H9 (cell line): Measurements from ENCODE around the gene TRPM3. TPM values are rescaled to one million over a fixed set of nuclear protein-coding genes. Genes with fewer than 3 reads are reported as not detected.

ENCODE experiments used
- DNase-seq: peaks from one replicate; pipeline ENCODE4 v3.0.0-alpha.2; 2017
- H2AFZ ChIP-seq: one replicate; pipeline ENCODE4 v1.6.1; 2013; ENCODE audit warnings: mild to moderate bottlenecking, low read length, control low read depth, moderate library complexity
- H2AK5ac ChIP-seq: 2 replicates; pipeline ENCODE4 v1.6.1; 2013; ENCODE audit warnings: low read length, control low read depth, mixed read lengths; ENCODE audit not compliant: insufficient read length
- H2BK120ac ChIP-seq: one replicate; pipeline ENCODE4 v1.6.1; 2013; ENCODE audit warnings: low read depth, mild to moderate bottlenecking, low read length, control low read depth, inconsistent platforms; ENCODE audit not compliant: poor library complexity, severe bottlenecking
- H2BK12ac ChIP-seq: 2 replicates; pipeline ENCODE4 v1.6.1; 2013; ENCODE audit warnings: low read length, control low read depth, mixed read lengths, low read depth; ENCODE audit not compliant: insufficient read length
- H2BK15ac ChIP-seq: 2 replicates; pipeline ENCODE4 v1.6.1; 2013; ENCODE audit warnings: low read depth, low read length, control low read depth
- H2BK20ac ChIP-seq: one replicate; pipeline ENCODE4 v1.6.1; 2013; ENCODE audit warnings: low read depth, mild to moderate bottlenecking, low read length, control low read depth, inconsistent platforms; ENCODE audit not compliant: poor library complexity, severe bottlenecking
- H2BK5ac ChIP-seq: 2 replicates; pipeline ENCODE4 v1.6.1; 2013; ENCODE audit warnings: low read length, control low read depth, mixed read lengths; ENCODE audit not compliant: insufficient read length
- H3K14ac ChIP-seq: 2 replicates; pipeline ENCODE4 v1.6.1; 2013; ENCODE audit warnings: low read length, control low read depth; ENCODE audit not compliant: insufficient read depth
- H3K18ac ChIP-seq: 2 replicates; pipeline ENCODE4 v1.6.1; 2013; ENCODE audit warnings: low read depth, mild to moderate bottlenecking, mixed read lengths, low read length, control low read depth; ENCODE audit not compliant: insufficient read length
- H3K23ac ChIP-seq: 2 replicates; pipeline ENCODE4 v1.6.1; 2013; ENCODE audit warnings: low read length, control low read depth, mixed read lengths, low read depth; ENCODE audit not compliant: insufficient read length
- H3K23me2 ChIP-seq: 2 replicates; pipeline ENCODE4 v1.6.1; 2013; ENCODE audit warnings: low read depth, mild to moderate bottlenecking, mixed read lengths, low read length, control low read depth; ENCODE audit not compliant: insufficient read length, poor library complexity, severe bottlenecking
- H3K27ac ChIP-seq: 2 replicates; pipeline ENCODE4 v1.5.1; 2013; ENCODE audit warnings: low read length, control low read depth, mixed read lengths, low read depth; ENCODE audit not compliant: insufficient read length
- H3K27me3 ChIP-seq: 2 replicates; pipeline ENCODE4 v1.6.1; 2013; ENCODE audit warnings: low read length, control low read depth, inconsistent platforms; ENCODE audit not compliant: insufficient read depth
- H3K4ac ChIP-seq: 2 replicates; pipeline ENCODE4 v1.6.1; 2013; ENCODE audit warnings: low read depth, mild to moderate bottlenecking, control low read depth, inconsistent platforms, low read length, moderate library complexity
- H3K4me1 ChIP-seq: 2 replicates; pipeline ENCODE4 v1.6.1; 2013; ENCODE audit warnings: low read length, control low read depth, inconsistent platforms; ENCODE audit not compliant: insufficient read depth
- H3K4me2 ChIP-seq: 2 replicates; pipeline ENCODE4 v1.6.1; 2013; ENCODE audit warnings: low read length, control low read depth, mixed read lengths; ENCODE audit not compliant: insufficient read length, insufficient read depth
- H3K56ac ChIP-seq: 2 replicates; pipeline ENCODE4 v1.6.1; 2013; ENCODE audit warnings: low read depth, mild to moderate bottlenecking, mixed read lengths, low read length, control low read depth; ENCODE audit not compliant: insufficient read length
- H3K79me1 ChIP-seq: 2 replicates; pipeline ENCODE4 v1.6.1; 2013; ENCODE audit warnings: low read depth, mild to moderate bottlenecking, moderate library complexity, low read length, control low read depth, inconsistent platforms; ENCODE audit not compliant: insufficient read depth, poor library complexity, severe bottlenecking
- H3K79me2 ChIP-seq: 2 replicates; pipeline ENCODE4 v1.6.1; 2013; ENCODE audit warnings: low read length, control low read depth, inconsistent platforms; ENCODE audit not compliant: insufficient read depth
- H3K9ac ChIP-seq: 2 replicates; pipeline ENCODE4 v1.6.1; 2013; ENCODE audit warnings: low read length, control low read depth, mixed read lengths; ENCODE audit not compliant: insufficient read length; ENCODE audit errors: extremely low read depth
- H3K9me3 ChIP-seq: one replicate; pipeline ENCODE4 v1.6.1; 2013; ENCODE audit warnings: low read depth, low read length, inconsistent platforms; ENCODE audit not compliant: control insufficient read depth
- H3T11ph ChIP-seq: one replicate; pipeline ENCODE4 v1.6.1; 2013; ENCODE audit warnings: mild to moderate bottlenecking, low read length, control low read depth, inconsistent platforms
- H4K20me1 ChIP-seq: one replicate; pipeline ENCODE4 v1.6.1; 2013; ENCODE audit not compliant: control insufficient read depth, insufficient read length, insufficient read depth
- H4K5ac ChIP-seq: 2 replicates; pipeline ENCODE4 v1.6.1; 2013; ENCODE audit warnings: low read depth, mild to moderate bottlenecking, mixed read lengths, low read length, control low read depth; ENCODE audit not compliant: insufficient read length
- H4K8ac ChIP-seq: replicated peaks from 2 replicates; pipeline ENCODE4 v1.6.1; 2013; ENCODE audit warnings: low read length, control low read depth, mixed read lengths, low read depth; ENCODE audit not compliant: insufficient read length
- H4K91ac ChIP-seq: 2 replicates; pipeline ENCODE4 v1.6.1; 2013; ENCODE audit warnings: low read depth, mild to moderate bottlenecking, moderate library complexity, mixed read lengths, low read length, control low read depth; ENCODE audit not compliant: insufficient read length
- H3K27ac Mint-ChIP-seq, 3 experiments: 2 replicates in 2 of 3; 3 replicates in 1 of 3; pipeline ENCODE4 v1.8.0; 2020 to 2021; ENCODE audit warnings: mixed read lengths in 3 of 3, mild to moderate bottlenecking in 1 of 3, moderate library complexity in 1 of 3
- H3K27me3 Mint-ChIP-seq: 2 replicates; pipeline ENCODE4 v1.8.0; 2021; ENCODE audit warnings: low read depth, mild to moderate bottlenecking, moderate library complexity, mixed read lengths
- H3K36me3 Mint-ChIP-seq, 3 experiments: 2 replicates in 2 of 3; 3 replicates in 1 of 3; pipeline ENCODE4 v1.8.0; 2020 to 2021; ENCODE audit warnings: low read depth in 3 of 3, mixed read lengths in 3 of 3; ENCODE audit not compliant: insufficient read depth in 1 of 3
- H3K4me1 Mint-ChIP-seq, 2 experiments: 2 replicates each; pipeline ENCODE4 v1.8.0; 2020; ENCODE audit warnings: mixed read lengths in 2 of 2
- H3K4me3 Mint-ChIP-seq, 2 experiments: 2 replicates in 1 of 2; 3 replicates in 1 of 2; pipeline ENCODE4 v1.8.0; 2020 to 2021; ENCODE audit warnings: mild to moderate bottlenecking in 2 of 2, mixed read lengths in 2 of 2, moderate library complexity in 1 of 2
- H3K9me3 Mint-ChIP-seq, 2 experiments: 2 replicates in 1 of 2; 3 replicates in 1 of 2; pipeline ENCODE4 v1.8.0; 2020; ENCODE audit warnings: mild to moderate bottlenecking in 2 of 2, mixed read lengths in 2 of 2, moderate library complexity in 1 of 2
- CTCF ChIP-seq: fragments of 200-600 bp; sonication (generic); conservative IDR thresholded peaks from 3 replicates; pipeline ENCODE4 v1.8.0; 2021; ENCODE audit warnings: antibody characterized with exemption, mild to moderate bottlenecking
- WGBS: extraction: QIAGEN DNeasy Blood & Tissue Kit; methylation state at CpG from one replicate; pipeline ENCODE4 v1.1.7; 2013; ENCODE audit warnings: missing lambda C conversion rate, low lambda C conversion rate, mixed read lengths; ENCODE audit not compliant: insufficient read length; ENCODE audit errors: extremely low coverage; 5-methylcytosine and 5-hydroxymethylcytosine counted together
- total RNA-seq: library from RNA; stranded (reverse); gene quantifications from 2 replicates; pipeline ENCODE4 v1.2.1, GENCODE V29; 2021

Gene TRPM3
- total RNA-seq, 1 experiment from 2014 or later, result 10.3 TPM

DNA sequence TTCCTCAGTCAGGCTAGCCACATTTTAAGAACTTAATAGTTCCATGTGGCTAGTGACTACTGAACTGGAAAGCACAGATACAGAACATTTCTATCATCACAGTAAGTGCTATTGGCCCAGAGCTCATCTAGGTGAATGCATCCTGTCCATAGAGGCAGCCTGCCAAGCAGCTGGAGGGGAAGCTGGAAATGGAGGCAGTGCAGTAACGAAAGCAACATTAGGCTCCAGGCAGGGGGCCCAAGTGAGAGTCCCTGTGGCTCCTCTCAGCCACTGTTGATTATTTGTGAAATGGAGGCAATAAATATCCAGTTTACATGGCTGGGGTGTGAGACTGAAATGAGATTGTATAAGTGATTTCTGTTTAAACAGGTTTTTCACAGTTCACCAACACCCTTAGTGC lies 479.8 kb downstream of the TRPM3 start:
- H3K23me2 ChIP-seq, result no peaks in the 10 kb centered on the region
- H3K79me1 ChIP-seq, result no peaks in the 10 kb centered on the region
- H2BK20ac ChIP-seq, result no peak overlapping the region
- H2BK12ac ChIP-seq, result no peak overlapping the region
- no peaks in the 10 kb centered on the region for H4K20me1 ChIP-seq
- H3K27me3 ChIP-seq, result no peaks in the 10 kb centered on the region
- no peak overlapping the region for H3K23ac ChIP-seq
- no peak overlapping the region for H3K27ac ChIP-seq
- no peak overlapping the region for H3K4ac ChIP-seq
- no peak overlapping the region for H4K8ac ChIP-seq
- no peak for TF ChIP-seq CTCF
- Mint-ChIP-seq H3K36me3 (no peaks in the 10 kb centered on the region; a peak in 1 of 7 replicates), H3K4me3 (no peak overlapping the region; a peak in 1 of 5 replicates), H3K4me1 (peaks cover 11 to 22% of the 10 kb centered on the region in 2 experiments), H3K27ac (no peak overlapping the region), H3K27me3 (no peaks in the 10 kb centered on the region), H3K9me3 (no peaks in the 10 kb centered on the region; a peak in 1 of 5 replicates)
- no peak overlapping the region for H2AFZ ChIP-seq
- no peak overlapping the region for H2AK5ac ChIP-seq
- no peak overlapping the region for H3K4me2 ChIP-seq
- H2BK15ac ChIP-seq, result no peak overlapping the region
- H3K14ac ChIP-seq, result no peak overlapping the region
- no peak for DNase-seq
- no peak overlapping the region for H3K18ac ChIP-seq
- H2BK120ac ChIP-seq, result no peak overlapping the region
- no peak overlapping the region for H4K91ac ChIP-seq
- H3K4me1 ChIP-seq, result no peaks in the 10 kb centered on the region
- H3K79me2 ChIP-seq, result no peaks in the 10 kb centered on the region
- H3K56ac ChIP-seq, result no peak overlapping the region
- no peak overlapping the region for H2BK5ac ChIP-seq
- no peak overlapping the region for H3K9ac ChIP-seq
- H4K5ac ChIP-seq, result no peak overlapping the region
- no peaks in the 10 kb centered on the region for H3K9me3 ChIP-seq
- H3T11ph ChIP-seq, result no peak overlapping the region
- WGBS, result no CpG with 5 or more reads among the region's 1 CpG
